HG03135 (cell line): ENCODE results near the gene LTO1.
"Not testable (repeated sequence)": the region's sequence is repeated elsewhere in the genome, so short reads cannot be mapped to it uniquely, and the experiment has no call there.

Source experiments
- ATAC-seq: cut with Tn5 transposase; IDR thresholded peaks from one replicate; pipeline ENCODE4 v1.9.1; 2021; ENCODE audit warnings: mild to moderate bottlenecking, moderate library complexity; ENCODE audit not compliant: unreplicated experiment

Gene LTO1

DNA sequence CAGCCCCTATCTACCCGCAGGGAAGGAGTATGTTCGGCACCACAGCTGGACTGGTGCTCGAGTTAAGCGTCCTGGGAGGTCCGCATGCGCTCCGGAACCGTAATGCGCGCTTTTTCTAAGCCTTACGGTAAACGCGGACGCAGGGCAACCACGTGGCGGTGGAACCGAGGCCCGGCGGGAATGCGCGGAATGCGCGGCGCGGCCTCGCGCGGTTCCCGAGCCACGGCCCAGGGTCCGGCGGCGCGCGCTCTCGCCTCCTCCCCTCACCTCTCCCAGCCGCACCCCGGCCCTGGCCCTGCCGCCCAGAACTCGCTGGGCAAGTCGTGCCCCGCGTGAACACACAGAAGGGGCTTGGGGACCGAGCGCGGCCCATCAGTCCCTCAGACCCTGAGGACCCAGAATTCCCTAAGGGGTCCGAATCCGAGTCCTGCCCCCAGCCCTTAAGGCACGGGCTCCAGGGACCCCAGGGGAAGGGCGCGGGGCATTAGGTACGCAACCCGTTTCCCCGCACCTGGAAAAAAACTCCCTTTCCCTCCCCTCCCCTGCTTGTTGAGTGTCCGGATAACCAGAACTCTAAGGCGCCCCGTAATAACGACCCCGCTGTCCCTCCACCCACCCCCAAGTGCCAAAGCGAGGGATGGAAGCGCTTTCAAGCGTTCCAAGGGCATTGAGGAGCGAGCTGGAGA is 38.5 kb downstream of the LTO1 start:
- ATAC-seq: no peak

DNA sequence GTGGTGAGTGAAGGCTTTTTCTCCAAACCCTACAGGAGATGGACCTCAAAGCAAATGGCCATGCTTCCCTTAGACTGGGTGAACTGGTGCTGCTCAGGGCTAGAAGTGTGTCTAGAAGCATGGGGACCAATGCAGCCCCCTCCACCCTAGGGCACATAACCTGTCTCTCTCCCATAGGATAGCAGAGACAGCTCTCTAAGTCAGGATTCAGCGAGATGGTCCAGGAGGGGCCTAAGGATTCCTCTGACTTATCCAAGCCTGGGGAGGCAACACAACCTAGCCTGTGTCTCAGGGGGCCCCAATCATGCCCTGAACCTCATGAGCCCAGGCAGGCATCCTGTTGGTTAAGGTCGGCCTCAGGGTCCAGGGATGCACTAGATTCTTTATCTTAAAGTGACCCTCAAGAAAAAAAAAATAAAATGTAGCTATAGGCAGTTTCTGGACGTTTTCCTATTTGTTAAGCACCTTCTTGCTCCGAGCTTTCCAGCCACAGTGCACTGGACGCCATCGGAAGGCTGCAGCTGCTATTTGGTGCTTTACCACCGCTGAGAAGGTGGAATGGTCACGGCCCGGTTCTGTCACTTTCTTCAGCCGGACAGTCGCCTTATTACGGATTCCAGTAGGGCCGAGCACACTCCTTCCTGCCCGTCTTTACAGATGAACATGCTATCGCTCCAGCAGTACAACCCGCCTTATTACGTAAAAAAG is 39.2 kb downstream of the LTO1 start:
- no peak for ATAC-seq

DNA sequence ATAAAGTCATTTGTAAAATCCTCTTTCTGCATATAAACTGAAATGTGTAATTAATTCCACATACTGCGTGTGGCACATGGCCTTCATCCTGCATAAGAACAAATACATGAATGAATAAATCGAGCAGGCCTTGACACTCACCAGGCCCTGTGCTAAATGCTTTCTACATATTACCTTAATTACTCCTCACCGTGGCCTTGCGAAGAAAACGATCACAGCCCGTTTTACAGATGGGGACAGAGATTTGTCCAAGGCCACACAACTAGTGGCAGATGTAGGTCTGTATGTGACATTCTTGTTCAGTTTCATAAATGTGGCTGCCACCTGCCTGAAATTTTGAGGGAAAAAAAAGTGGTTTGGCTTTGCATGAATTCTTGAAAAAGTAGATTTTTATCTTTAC is 40.0 kb downstream of the LTO1 start:
- ATAC-seq: no peak

DNA sequence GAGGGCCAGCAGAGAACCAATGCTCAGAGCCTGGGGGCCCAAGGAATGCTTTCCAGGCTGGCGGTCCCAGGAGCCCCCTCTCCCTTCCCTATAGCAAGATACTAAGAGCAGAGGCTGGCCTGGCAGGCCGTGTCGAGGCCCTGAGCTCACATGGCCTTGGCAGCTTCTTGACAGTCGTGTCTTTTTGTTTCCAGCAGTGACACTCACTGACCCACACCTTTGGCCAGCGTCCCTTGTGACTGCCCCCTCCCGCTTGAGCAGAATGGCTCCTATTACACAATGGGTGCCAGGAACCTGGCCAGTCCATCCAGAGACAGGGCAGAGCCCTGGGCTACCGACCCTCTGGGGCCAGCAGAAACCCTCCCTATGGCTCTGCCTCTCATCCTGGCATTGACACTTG is 40.6 kb downstream of the LTO1 start:
- ATAC-seq: no peak

DNA sequence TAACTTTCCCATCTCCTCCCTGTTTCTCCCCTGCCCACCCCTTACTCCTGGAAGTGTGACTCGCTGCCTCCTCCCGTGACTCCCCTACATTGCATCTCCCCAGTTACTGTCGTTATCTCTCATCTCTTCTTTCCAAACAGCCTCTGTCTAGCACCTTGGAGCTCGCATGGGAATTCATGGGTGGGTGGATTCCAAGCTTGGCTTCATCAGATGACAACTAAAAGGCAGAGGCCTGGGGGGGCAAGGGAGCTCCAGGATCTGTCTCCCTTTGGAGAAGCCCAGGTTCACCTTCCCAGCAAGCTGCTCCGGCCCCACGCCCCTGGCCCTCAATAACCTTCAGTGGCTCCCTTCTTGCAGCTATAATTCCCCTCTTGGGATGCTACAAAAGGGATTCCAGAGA is 41.1 kb downstream of the LTO1 start:
- no peak for ATAC-seq

DNA sequence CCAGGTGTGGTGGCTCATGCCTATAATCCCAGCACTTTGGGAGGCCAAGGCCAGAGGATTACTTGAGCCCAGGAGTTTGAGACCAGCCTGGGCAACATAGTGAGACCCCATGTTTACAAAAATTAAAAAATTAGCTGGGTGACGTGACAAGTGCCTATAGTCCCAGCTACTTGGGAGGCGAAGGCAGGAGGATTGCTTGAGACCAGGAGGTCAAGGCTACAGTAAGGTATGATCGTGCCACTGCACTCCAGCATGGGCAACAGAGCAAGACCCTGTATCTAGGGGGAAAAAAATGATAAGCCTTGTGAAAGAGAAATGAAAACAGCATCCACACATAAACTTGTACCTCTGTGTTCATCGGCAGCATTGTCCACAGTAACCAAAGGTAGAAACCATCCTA is 42.3 kb downstream of the LTO1 start:
- ATAC-seq: no peak

DNA sequence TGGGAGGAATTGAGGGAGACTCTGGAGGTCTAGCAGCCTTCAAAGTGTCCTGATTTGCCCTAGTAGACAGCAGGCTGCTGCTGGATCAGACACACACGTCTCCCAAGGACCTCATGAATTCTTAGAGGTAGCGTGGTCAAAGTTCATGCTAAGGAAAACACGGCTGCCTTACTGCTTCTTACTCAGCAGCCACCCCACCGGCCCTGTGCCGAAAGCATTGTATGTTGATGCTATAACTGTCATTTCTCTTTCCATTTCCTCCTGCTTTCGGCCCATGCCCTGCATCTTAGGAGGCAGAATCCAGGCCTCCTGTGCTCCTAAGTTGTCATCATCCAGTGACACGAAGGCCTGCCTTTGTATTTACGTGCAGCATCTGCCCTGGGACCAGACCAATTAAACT is 44.7 kb downstream of the LTO1 start:
- no peak for ATAC-seq

DNA sequence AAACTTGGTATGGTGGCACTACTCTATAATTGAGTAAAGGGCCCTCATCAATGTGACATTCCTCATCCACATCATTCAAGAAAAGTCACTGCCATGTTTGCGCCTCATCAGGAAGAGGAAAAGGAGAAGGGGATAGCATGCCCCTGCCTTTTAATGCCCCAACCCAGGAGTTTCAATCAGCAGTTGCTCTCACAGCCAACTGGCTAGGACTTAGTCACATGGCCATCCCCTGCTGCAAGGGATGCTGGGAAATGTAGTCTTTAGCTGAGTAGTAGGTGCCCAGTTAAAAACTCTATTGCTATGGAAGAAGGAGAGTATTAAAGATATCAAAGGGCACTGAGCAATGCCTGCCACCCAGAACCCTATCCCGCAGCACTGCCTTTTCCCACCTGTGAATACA is 45.1 kb downstream of the LTO1 start:
- ATAC-seq: no peak

DNA sequence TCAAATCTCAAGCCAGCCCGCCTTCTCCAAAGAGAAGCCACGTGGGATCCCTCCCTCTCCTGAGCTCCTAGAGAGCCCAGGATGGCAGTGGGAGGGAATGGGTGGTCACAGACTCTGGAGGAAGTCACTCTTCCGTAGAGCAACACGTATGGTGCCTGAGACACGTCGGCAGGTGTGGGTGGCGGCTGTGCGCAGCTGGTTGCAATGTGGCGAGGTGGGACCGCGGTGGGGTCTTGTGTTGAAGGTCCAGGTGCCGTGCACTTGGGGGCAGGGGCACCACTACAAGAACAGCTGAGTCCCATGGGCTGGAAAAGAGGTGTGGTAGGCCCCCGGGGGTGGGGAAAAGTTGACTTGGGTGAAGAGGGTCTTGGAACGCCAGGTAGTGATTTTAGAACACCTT is 47.6 kb downstream of the LTO1 start:
- ATAC-seq: no peak

DNA sequence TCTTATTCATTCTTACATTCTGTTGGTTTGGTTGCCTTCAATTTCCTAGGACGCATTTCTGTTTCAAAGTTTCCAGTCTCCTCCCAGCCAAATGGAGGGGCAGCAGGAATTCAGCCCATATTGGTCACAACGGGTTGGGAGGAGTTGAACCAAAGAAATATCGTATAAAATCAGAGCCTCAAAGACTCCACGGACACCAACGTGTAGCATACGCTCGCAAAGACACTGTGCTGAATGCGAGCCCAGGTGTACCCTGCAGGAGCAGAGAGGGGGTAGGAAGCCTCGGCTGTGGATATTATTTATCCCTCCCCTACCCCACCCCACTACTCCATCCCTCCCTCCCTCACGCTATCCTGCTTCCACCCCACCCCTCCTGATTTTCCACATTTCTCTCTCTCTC is 49.7 kb downstream of the LTO1 start:
- ATAC-seq: no peak

DNA sequence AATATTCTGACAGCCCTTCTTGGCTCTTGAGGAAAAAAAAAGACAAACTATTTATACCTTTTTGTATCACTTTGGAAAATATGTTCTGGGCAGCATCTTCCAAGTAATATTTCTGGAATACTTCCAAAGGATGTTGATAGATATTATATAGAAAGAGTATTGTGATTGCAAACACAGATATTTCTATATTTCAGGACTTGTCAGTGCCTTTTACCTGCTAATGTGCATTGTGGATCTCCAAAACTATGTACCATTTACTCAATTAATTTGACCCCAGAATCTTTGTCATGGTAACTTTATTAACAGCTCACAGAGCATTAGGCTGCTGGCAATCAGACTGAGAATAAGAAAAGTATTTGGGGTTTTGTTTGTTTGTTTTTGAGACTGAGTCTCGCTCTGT is 50.9 kb downstream of the LTO1 start:
- ATAC-seq: no peak

DNA sequence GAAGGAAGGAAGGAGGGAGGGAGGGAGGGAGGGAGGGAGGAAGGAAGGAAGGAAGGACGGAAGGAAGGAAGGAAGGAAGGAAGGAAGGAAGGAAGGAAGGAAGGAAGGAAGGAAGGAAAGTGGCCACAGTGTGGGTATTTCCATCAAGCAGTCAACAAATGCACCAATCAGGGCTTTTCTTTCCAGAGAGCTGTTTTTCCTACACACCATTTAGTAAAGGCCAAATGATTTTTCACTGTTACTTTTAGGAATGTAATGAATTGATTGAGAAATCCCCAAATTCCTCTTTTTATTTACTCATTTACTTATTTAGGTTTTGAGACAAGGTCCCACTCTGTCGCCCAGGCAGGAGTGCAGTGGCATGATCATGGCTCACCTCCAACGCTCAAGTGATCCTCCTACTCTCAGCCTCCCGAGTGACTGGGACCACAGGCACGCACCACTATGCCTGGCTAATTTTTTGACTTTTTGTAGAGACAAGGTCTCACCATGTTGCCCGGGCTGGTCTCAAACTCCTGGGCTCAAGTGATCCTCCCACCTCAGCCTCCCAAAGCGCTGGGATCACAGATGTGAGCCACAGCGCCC is 53.0 kb downstream of the LTO1 start:
- not testable (repeated sequence) for ATAC-seq

DNA sequence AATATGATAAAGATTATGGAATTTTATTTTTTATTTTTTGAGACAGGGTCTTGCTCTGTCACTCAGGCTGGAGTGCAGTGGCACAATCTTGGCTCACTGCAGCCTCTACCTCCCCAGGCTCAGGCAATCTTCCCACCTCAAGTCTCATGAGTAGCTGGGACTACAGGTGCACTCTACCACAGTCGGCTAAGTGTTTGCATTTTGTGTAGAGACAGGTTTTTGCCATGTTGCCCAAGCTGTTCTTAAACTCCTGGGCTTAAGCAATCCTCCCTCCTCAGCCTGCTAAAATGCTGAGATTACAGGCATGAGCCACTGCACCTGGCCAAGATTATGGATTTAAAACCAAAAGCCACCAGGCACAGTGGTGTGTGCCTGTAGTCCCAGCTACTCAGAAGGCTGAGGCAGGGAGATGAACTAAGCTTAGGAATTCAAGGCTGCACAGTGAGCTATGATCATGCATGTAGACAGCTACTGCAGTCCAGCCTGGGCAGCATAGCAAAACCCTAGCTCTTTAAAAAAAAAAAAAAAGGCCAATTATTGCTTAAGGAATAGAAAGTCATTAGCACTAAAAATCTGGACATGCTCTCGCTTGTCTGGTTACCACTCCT is 54.4 kb downstream of the LTO1 start:
- ATAC-seq: no peak

DNA sequence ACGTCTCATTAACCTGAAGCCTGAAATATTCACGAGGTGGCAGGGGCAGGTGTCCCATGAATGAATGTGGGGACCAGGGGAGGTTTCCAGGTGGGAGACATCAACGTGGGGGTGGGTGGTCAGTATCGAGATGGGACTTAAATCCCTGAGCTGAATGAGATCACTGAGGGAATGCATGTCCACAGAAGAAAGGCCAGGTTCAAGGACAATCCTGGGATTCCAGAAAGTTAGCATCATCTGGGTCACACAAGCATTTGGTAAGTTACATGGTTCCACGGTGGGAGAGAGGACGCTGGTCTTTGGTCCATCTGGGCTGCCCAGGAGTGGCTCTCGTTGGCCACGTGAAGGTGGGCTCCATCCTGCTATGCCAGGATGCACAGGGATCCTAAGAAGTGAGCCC is 56.9 kb downstream of the LTO1 start:
- no peak for ATAC-seq

DNA sequence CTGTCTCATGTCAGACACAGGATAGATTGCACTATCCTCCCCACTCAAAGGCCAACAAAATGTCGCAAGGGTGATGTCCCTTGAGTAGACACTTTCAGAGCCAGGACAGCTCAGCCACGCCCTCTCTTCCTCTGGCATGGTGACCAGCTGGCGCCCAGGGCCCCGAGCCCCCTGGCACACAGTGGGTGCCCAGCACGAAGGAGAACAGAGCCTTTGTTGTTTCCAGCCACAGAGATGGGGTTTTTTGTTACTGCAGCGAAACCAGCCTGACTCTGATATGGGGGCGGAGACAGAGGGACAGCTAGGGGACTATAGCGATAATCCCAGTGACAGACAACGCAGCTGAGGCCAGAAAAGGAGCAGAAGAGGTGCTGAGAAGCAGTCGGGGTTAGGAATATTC is 57.5 kb downstream of the LTO1 start:
- ATAC-seq: no peak

DNA sequence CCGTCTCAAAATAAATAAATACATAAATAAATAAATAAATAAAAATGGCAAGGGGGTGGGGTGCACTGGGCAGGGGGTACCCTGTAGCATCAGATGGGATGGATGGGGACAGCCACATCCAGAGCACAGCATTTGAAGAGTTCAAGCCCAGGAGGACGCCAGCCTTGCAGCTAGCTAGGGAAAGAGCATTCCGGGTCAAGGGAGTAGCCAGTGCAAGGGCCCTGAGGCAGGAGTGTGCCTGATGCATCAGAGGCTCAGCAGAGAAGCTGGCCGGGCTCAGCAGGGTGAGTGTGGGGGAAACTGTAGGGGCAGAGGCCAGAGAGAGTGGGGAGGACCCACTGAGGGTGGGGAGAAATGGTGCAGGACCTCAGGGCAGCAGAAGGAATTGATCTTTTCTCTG is 57.9 kb downstream of the LTO1 start:
- ATAC-seq: no peak
